HL-60 (cell line): ENCODE results near the gene KCNQ1.

ENCODE experiments used
- DNase-seq, 2 experiments: peaks; one replicate each; pipeline ENCODE4 v3.0.0-alpha.2; 2010 to 2020; ENCODE audit warnings: low read depth in 1 of 2, low spot score in 1 of 2
- H3K27ac ChIP-seq: fragments of 250-450 bp; sonication (Bioruptor Pico); replicated peaks from 2 replicates; pipeline ENCODE4 v1.5.1; 2020; ENCODE audit warnings: mild to moderate bottlenecking, moderate library complexity
- H3K27me3 ChIP-seq: fragments of 250-450 bp; sonication (Bioruptor Pico); 2 replicates; pipeline ENCODE4 v1.5.1; 2021; ENCODE audit warnings: mild to moderate bottlenecking, moderate library complexity; ENCODE audit not compliant: insufficient read depth, poor library complexity, severe bottlenecking
- H3K4me3 ChIP-seq: replicated peaks from 2 replicates; pipeline ENCODE4 v1.5.1; 2011; ENCODE audit warnings: mild to moderate bottlenecking, control low read depth, low read length; ENCODE audit not compliant: insufficient read depth
- GABPA ChIP-seq: IDR thresholded peaks from 2 replicates; pipeline ENCODE4 v1.6.1; 2012; ENCODE audit warnings: low read depth
- POLR2AphosphoS5 ChIP-seq: IDR thresholded peaks from 2 replicates; pipeline ENCODE4 v1.6.1; 2012; ENCODE audit warnings: low read depth
- REST ChIP-seq: IDR thresholded peaks from 2 replicates; pipeline ENCODE4 v1.6.1; 2012; ENCODE audit warnings: low read depth; ENCODE audit not compliant: insufficient replicate concordance
- SPI1 ChIP-seq: IDR thresholded peaks from 2 replicates; pipeline ENCODE4 v1.6.1; 2012; ENCODE audit warnings: low read depth, mild to moderate bottlenecking, borderline replicate concordance
- TF ChIP-seq, protein P1 (sequence below): IDR thresholded peaks from one replicate; pipeline ENCODE4 v1.5.1; 2011; ENCODE audit warnings: low read length, control low read depth, inconsistent platforms; ENCODE audit not compliant: insufficient read depth

KCNQ1 gene

DNA sequence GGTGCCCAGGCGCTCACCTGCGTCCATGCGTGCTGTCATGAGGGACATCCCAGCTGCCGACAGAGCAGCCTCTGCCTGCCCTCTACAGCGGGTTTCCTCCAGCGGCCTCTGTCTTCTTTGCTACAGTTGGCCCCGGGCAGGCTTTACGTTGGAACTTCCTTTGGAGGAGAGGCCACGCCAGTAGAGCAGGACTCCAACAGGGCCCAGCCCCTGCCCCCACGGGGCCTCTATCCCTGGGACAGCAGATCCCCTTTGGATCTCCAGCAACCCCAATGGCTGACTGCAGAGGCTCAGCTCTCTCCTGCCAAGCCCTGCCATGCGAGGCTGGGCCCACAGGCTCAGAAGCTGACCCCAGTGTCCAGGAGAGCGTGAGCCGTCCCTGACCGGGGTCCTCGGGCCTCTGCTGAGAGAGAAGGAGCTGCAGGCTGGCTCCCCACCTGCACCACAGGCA, 12.6 kb upstream of the KCNQ1 start:
- H3K27me3 ChIP-seq, result no peaks in the 10 kb centered on the region
- TF ChIP-seq REST (no peak), POLR2AphosphoS5 (no peak), SPI1 (no peak), GABPA (no peak)
- TF ChIP-seq, protein P1, sequence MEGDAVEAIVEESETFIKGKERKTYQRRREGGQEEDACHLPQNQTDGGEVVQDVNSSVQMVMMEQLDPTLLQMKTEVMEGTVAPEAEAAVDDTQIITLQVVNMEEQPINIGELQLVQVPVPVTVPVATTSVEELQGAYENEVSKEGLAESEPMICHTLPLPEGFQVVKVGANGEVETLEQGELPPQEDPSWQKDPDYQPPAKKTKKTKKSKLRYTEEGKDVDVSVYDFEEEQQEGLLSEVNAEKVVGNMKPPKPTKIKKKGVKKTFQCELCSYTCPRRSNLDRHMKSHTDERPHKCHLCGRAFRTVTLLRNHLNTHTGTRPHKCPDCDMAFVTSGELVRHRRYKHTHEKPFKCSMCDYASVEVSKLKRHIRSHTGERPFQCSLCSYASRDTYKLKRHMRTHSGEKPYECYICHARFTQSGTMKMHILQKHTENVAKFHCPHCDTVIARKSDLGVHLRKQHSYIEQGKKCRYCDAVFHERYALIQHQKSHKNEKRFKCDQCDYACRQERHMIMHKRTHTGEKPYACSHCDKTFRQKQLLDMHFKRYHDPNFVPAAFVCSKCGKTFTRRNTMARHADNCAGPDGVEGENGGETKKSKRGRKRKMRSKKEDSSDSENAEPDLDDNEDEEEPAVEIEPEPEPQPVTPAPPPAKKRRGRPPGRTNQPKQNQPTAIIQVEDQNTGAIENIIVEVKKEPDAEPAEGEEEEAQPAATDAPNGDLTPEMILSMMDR, result no peak
- H3K27ac ChIP-seq, result no peak overlapping the region
- DNase-seq, result no peak
- no peak overlapping the region for H3K4me3 ChIP-seq

DNA sequence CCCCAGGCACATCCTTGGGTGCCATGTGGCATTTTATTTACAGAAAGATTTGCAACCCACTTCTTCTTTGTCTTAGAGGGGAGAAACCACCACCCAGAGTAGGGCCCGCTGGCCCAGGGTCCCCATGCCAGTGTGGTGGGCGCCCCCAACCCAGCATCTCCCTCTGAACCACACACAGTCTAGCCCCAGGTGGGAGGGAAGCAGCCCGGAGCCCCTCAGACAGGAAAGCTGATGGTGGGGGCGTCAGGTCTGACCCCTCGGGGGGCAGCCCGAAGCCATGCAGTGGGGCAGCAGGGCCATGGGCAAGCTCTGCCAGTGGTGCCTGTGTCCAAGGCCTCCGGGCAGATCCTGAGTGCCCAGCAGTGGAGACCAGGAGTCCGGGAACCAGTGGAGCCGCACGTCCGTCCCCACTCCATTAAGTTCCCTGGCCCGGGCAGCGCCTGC, 12.2 kb upstream of the KCNQ1 start:
- Histone ChIP-seq H3K4me3 (no peak overlapping the region), H3K27ac (no peak overlapping the region), H3K27me3 (no peaks in the 10 kb centered on the region)
- DNase-seq, result no peak
- TF ChIP-seq, protein P1, result no peak
- TF ChIP-seq SPI1 (no peak), POLR2AphosphoS5 (no peak), REST (no peak), GABPA (no peak)

DNA sequence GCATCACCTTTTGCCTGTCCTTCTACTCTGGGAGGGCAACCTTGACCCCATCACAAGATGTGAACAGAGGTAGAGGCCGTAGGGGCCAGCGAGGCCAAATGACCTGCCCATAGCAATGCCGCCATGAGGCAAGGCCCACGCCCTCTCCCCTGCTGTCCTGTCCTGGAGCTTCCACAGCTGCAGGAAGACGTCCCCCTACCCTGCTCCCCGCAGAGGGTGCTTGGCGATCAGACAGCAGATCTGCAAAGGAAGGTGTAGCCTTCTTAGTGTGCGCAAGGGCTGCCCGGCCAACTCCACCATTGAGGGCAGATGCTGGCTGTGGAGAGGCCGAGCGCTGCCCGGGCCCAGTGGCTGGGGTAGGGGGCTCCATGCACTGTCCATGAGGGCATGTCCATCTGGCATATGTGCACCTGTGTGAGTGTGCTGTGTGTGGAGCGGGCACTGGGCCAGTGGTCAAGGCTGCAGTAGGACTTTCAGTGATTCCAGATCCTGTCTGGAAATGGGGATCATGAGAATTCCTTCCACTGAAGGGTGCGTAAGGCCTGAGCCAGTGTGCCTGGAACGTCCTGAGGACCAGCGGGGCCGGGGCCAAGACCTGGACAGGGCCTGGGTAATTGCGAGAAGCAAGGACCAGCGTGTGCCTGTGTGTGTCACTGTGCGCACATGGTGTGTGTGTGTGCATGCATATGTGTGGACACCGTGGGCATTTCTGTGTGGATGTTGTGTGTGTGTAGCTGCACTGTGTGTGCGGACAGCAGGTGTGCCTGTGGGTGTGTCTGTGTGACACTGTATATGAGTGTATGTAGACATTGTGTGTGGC, 11.5 kb upstream of the KCNQ1 start:
- Histone ChIP-seq H3K27me3 (no peaks in the 10 kb centered on the region), H3K27ac (no peak overlapping the region), H3K4me3 (no peak overlapping the region)
- no peak for DNase-seq
- TF ChIP-seq GABPA (no peak), REST (no peak), SPI1 (no peak), POLR2AphosphoS5 (no peak)
- TF ChIP-seq, protein P1, result no peak
